KG1 (cell line): Measurements from ENCODE around the gene SERPINE2.
A peak's percentile ranks its signal among the peaks of the same experiment; 100 is the strongest.
"Not testable (repeated sequence)": the region's sequence is repeated elsewhere in the genome, so short reads cannot be mapped to it uniquely, and the experiment has no call there.

ENCODE experiments used
- DNase-seq: peaks from one replicate; lab custom pipeline; 2025; lab: John Stamatoyannopoulos, UW

Gene SERPINE2

DNA sequence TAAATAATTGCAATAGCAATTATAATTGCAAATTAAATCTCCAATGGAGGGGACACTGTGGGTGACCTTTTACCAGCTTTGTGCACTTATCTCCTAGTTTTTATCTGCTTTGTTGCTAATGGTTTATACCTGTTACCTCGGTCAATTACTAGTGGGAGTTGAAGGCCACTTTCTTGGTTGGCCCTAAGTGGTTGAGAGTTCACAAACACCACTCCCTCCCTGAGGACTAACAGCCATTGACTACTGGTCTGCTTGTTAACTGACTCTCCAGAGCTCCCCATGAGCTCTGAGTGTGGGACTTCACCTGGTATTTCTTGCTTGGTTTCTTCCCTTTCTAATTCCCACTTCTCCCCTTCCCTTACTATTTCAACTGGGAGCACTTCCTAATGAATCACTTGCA, 27.2 kb downstream of the SERPINE2 start:
- DNase-seq, result no peak

DNA sequence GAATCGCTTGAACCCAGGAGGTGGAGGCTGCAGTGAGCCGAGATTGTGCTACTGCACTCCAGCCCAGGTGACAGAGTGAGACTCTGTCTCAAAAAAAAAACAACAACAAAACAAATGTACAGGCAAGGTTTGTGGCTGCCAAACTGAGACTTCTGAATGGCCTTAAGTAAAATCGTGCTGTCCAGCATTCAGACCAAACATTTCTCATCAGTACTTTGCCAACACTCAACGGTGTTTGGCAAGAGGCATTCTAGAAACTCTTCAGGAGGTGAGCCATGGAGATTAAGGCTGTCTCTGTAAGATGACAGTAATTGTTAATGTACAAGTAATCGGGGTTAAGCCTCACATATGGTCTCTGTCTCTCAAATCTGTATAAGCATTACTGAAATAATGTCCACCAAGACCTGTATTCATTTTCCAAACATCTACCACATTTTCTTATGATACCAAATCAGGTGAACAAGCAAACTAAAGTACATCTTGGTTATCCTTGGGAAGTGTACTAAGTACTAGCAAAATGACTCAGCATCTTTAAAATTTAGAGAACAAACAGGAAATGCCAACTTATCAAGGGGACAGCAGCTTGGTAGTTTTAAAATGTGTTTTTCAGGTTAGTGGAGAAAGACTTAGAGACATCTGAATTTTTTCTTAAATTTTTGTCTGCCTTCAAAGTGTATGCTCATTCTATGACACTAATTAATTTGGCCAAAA, 29.3 kb downstream of the SERPINE2 start:
- DNase-seq, result no peak

DNA sequence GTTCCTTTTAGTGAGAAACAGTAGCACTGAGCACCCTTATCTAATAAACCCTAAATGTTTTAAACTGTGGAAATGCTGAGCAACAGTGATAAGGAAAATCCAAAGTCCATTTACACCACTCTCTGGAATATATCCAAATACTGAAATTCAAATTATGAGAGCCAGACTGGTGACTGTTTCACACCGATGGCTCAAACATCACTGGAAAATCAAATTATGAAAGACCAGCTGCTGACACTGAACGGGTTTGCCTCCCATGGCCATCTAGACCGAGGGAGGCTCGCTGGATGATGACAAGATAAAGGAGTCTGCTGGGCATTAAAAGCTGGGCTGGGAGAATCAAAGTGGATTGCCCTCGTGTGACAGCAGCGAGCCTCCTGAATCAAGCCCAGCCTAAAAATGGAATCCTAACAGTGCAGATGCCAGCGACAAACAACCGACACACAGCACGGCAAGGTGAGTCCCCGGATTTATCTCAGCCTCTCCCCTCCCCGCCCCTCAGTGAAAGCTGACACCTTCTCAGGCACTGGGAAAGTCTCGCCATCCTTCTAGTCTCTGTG, 30.3 kb downstream of the SERPINE2 start:
- no peak for DNase-seq

DNA sequence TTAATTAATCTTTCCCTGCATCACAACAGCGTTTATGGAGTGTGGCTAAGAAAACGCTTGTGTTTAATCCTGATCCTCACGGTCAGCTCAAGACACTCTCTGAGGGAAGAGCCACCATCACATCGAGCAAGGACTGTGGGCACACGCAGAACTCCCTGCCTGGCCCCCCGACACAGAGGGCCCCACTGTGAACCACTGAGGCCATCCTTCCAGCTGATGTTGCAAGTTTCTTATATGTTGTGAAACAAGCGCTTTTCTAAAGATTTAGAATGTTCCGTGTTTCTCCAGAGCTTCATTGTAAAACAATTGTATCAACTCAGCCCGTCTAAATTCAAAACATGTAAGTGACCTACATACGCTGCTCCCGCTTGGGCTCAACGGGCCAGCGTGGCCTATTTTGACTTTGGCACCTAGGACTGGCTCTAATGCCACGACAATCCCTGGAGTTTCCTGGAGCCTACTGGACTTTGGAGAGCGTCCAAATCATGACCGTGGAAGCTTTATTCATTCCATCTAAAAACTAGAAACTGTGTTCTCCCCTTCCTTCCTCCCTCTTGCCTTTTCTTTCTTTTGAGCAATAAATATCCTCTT, 34.9 kb downstream of the SERPINE2 start:
- no peak for DNase-seq

DNA sequence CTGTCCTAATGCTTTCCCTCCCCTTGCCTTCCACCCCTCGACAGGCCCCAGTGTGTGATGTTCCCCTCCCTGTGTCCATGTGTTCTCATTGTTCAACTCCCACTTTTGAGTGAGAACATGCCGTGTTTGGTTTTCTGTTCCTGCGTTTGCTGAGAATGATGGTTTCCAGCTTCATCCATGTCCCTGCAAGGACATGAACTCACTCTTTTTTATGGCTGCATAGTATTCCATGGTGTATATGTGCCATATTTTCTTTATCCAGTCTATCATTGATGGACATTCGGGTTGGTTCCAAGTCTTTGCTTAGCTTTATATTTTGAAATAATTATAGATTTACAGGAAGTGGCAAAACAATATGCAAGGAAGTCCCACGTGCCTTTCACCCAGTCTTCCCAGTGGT, 38.4 kb downstream of the SERPINE2 start:
- not testable (repeated sequence) for DNase-seq

DNA sequence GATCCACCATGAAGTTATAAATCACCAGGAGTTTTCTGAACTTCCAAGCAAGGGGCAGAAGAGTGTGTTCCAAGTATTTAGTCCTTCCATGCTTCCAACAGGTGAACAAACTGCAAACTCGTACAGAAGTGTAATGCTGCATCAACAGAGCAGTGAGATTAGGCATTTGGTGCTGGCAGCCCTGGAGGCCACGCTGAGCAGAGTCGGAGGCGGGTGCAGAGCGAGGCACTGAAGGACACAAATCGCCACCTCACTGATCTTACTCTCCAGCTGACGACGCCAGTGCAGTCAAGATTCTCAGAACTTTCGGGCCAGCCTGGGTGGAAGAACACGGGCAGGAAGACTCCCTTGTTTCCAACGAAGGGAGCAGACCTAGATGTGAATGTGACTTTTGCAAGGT, 39.2 kb downstream of the SERPINE2 start:
- no peak for DNase-seq

DNA sequence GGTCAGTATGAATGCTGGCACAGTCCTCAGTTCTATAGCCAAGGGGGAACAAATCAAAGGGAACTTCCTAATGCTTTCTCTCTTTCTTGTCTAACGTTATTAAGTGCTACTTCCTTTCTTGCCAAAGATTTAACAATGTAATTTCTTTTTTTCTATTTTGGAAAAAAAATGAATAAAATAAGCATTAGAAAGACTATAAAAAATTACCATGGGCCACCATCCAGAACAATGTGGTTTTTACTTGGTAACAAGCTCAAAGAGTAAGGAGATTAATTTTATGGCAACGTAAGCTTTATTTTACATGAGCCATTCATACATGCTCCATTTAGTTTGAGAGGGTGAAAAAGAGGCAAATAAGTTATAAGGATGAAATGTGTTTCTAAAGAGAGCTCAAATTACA, 40.1 kb downstream of the SERPINE2 start:
- no peak for DNase-seq

DNA sequence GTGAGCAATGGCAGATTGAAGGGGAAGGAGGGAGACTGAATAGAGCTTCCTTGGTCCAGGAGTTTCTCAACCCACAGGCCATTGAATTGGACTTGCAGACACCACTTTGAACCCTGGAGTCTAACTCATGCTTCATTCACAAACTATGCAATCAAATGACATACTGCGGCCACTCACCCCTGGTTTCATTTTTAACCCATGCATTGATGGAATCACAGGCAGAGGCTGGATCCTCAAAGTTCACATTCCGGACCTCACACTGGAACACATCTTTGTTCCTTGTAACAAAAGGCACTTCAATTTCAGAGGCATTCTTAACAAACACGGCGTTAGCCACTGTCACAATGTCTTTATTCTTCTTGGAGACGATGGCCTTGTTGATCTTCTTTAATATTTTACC, 41.1 kb downstream of the SERPINE2 start:
- no peak for DNase-seq

DNA sequence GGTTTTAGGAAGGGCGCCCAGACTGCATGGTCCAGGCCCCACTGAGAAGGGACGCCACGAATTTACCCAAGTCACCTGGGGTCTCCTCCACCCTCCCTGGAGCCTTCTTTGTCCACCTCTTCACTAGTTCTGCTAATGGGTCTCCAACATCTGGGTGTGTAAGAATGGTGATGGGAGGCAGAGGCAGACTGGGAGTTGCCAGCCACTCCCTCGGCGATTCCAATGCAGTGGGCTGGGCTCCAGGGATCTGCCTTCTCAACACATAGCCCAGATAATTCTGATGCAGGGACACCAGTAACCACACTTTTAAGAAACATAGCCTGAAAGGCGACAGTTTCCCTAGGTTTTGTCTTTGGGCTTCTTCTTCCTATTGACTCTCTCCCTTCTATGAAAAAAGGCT, 42.7 kb downstream of the SERPINE2 start:
- no peak for DNase-seq

DNA sequence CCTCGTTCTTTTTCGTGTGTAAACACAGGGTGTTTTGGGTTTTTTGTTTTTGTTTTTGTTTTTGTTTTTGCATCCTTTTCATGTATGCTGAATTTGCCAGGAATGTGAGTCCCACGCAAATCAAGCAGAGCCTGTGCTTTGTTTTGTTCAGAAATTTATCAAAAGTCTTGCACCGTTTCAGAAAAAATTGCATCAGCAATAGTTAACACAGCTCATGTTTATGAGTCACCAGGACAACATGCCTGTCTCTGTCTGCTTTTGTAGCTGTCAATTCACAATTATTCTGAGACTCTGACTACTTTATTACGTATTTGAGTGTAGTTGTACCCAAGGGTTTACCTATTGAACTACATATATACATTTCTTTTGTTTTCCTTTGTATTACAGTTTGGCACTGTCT, 43.5 kb downstream of the SERPINE2 start:
- DNase-seq, result no peak

DNA sequence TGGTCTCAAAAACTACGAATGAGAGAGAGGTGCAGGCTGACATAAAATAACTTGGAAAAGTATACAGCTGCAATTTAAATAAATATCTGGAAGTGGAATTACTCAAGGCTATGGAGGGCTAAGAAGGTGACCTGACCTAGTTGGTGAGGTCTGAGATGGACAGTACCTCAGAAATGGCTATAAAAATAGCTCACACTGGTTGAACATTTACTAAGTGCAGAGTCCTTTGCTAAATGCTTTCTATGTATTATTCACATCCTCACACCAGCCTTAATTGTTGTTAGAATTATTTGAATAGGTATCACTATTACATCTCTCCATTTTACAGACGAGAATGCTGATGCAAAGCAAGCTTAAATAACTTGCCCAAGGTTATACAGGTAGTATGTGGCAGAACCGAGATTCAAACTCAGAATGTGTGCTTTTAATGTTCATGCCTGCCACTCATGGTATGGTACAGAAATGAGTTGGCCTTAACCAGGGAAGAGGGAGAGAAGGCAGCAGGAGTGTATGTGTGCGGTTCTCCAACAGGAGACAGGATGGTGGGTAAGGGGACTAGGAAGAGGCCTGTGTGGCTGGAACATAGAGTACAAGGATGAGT, 44.4 kb downstream of the SERPINE2 start:
- no peak for DNase-seq

DNA sequence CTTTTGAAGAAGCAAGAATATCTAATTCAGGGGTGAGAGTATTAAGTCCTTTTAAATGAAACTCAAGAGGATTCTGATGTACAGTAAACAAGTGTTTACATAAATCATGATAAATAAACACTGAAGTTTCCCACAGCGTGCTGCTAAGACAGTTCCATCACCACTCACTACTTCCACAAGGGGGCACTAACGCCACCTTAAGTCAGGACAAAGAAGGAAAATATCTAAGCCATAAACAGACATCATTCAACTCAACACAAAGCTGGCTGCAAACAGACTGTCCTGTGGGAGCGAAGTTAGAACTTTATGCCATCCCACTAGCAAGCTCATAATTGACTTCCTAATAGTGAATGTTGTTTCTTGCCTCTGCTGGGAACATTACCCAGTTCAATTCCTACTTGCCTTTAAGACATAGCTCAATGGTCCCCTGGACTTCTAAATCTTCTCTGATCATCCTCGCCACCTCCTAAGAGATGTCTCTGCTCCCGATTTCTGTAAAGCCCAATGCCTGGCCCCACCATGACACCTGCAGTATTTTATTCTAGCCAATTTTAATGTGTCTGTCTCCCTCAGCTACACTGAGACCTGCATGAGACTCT, 45.4 kb downstream of the SERPINE2 start:
- peak; percentile 25 for DNase-seq

DNA sequence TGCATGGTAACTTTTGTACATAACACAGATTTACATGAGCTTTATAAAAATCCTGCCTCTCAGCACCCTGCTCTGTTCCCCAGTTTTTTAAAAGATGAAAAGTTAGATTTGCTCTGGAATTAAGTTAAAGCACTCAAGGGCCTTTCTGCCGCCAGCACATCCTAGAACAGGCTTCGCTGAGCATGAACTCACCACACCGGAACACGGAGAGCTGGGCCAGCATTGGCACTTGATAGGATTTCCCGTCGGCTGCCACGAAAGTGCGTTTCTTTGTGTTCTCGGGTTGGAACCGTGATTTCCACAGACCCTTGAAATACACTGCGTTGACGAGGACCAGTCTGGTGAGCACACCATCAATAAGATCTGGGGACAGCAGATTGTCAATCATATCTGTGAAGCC, 47.5 kb downstream of the SERPINE2 start:
- no peak for DNase-seq

DNA sequence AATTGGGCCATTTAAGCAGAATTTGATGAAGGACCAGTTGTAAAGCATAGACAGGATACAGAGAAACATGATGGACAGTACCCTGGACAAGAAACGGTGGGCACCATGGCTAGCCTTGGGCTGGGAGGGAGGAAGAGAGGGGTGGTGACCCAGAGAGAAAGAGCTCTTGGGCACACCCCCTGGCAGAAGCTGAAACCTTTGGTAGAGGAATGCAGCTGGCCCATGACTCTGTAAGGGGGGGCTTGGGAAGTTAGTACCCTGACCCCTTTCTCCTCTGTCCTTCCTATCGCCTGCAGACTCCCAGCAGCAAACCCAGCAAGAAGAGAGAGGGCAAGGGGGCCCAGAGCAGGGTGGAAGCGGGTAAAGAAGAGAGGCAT, 49.2 kb downstream of the SERPINE2 start:
- DNase-seq, result no peak

DNA sequence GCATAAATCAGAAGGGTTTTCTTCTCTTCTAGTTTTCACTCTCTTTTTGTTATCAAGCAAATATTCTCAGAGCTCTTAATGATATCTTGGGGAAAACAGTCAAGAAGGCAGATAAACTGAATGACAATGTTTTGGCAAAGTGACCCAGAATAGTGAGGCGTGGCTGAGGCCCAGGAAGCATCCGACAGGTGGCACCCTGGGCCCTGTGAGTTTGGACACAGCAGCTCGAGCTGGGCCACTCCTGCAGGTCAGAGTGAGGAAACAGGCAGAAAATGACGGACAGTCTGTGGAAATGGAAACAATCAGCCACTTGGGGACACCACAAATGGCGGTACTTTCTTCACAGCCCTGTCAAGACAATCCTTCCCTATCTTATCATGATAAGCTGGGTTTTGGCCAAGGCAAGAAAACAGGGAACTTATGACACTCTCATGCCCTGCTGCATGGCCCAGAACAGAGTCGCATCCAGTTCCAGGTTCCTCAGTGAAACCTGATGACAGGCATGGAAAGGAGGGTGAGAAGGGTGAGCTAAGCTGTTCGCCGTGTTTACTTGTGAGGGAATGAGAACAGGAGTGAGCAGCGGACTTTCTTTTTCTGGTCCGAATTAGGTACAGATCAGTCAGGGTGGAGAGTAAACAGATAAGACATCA, 49.8 kb downstream of the SERPINE2 start:
- DNase-seq, result no peak

DNA sequence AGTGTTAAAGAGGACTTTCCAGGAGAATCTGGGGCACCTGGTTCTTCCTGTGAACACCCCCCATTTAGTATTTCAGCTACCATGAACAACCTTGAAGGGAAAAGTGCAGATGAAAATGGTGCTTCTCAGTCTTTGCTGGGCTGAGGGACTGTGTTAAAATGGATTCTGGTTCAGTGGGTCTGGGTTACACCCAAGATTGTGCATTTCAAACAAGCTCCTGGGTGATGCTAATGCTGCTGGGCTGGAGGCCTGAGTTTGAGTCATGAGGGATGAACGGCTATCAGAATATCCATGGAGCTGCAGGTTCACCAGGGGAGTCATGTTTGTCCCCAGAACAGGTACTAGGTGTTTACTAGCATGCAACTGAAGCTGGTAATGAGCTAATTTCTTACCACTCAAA, 57.8 kb downstream of the SERPINE2 start:
- no peak for DNase-seq

DNA sequence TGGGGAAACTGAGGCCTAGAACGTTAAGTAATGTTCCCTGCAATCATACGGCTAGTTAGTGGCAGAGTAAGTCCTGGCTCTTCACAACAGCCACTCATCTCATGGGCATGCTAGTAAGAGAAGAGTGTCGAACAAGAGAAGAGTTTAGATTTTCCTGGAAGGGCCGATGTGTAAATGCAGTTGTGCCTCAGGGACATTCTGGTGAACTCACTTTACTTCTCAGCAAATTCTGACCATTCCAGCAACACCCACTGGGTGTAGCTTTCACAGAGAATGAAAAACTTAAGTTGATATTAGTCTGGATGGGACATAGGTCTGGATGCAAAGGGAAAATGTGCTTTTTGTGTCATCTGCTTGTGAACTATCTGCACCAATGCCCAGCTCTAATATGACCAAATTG, 58.3 kb downstream of the SERPINE2 start:
- DNase-seq, result no peak

DNA sequence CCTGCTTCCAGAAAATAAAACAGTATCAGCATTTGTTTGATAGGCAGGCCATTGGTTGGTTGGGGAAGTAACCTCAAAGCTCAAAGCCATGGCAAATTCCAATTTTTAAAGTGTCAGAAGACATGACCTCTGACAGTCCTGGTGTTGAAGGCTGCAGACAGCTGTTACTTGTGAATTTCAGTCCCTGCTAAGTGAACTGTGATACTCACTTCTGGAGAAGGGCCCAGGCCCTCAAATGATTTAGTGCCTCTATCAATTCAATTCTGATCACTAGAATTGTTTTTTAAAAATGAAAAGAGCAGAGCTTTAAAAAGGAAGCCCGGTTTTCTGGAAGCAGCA, 58.7 kb downstream of the SERPINE2 start:
- no peak for DNase-seq

DNA sequence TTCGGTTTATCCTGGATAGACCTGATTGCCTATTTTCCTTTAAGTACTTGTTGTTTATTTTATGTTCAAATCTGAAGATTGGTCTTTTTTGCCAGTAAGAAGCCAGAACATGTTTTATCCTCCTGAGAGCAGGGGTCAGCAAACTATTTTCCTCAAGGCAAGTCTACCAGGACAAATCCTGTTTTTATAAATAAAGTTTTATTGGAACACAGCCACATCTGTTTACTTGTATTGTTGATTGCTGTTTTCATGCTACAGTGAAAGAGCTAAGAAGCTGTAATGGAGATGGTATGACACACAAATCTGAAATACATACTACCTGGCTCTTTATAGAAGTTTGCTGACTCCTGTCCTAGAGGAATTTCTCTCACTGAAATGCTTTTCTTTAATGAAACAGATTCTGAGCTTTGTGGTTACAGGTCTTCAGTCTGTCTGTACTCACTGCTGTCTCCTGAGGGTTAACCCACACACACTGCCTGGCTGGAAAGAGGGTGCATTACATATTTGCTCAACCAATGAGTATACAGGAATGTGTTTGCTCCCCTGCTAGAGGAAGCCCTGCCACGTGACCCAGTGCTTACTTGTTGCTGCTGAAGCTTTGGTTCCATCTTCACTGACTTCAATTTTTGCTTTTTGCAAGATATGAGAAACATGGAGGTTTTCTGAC, 59.2 kb downstream of the SERPINE2 start:
- no peak for DNase-seq

DNA sequence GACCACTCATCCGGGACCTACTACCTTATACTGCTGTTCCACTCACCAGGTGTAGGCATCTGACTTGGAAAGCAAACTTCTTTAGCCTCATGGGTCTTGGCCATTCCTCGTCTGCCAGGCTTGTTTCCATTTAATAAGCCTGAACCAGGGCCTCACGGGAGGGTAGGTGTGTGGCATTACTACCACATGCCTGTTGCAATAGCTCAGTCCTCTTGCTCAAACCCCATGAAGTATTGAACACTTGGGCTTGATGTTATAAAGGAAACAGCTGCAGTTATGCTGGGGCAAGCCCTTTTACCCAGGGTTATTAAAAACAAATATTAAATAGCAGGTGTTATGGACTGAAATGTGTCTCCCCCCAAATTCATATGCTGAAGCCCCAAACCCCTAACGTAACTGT, 60.6 kb downstream of the SERPINE2 start:
- no peak for DNase-seq

DNA sequence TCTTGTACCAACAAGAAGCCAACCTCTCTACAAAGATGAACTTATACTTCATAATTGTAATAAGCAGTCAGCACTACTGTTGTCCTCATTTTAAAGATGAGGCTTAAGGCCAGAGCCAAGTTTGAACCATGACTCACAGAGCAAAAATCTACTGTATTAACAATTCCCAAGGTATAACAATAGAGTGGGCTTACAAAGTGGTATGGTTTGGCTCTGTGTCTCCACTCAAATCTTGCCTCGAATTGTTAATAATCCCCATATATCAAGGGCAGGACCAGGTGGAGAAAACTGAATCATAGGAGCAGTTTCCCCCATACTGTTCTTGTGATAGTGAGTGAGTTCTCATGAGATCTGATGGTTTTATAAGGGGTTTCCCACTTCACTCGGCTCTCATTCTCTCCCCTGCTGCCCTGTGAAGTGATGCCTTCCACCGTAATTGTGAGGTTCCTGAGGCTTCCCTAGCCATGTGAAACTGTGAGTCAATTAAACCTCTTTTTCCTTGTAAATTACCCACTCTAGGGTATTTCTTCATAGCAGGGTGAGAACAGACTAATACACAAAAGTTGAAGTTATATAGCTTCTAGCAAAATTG, 62.4 kb downstream of the SERPINE2 start:
- DNase-seq, result no peak

DNA sequence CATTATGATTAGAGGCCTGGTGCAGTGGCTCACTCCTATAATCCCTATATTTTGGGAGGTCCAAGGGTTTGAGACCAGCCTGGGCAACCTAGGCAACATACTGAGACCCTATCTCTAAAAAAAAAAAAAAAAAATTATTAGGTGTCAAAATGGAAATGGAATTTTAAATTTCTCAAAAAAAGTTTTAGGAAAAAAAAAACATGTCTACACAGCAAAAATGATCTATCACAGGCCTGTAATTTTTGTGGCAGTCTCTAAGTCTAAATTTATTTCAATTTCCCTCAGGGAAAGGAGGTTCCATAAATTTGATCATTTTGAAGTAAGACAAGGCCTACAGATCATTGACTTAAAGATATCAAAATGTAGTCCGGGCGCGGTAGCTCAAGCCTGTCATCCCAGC, 65.5 kb downstream of the SERPINE2 start:
- no peak for DNase-seq
